HEK293T (cell line): Measurements from ENCODE around the gene COPS7A.

Experiments used
- FOXK2 ChIP-seq: fragments of 450-650 bp; IDR thresholded peaks from 2 replicates; pipeline ENCODE4 v1.6.1; 2016; ENCODE audit warnings: mild to moderate bottlenecking
- SP1 ChIP-seq: fragments of 450-650 bp; IDR thresholded peaks from 2 replicates; pipeline ENCODE4 v1.6.1; 2017

- TF ChIP-seq SP1: no peak
- no peak for TF ChIP-seq FOXK2
Observed at GRCh38 chr12:6768437-6768914, 44.6 kb downstream of the COPS7A start.
